Measurements from ENCODE around the gene DTNA. TPM values are rescaled to one million over a fixed set of nuclear protein-coding genes. Genes with fewer than 3 reads are reported as not detected.
"Not testable (repeated sequence)": the region's sequence is repeated elsewhere in the genome, so short reads cannot be mapped to it uniquely, and the experiment has no call there.

The DTNA gene
- total RNA-seq, 1 donor from 2014 or later, result 13.3 TPM

DNA sequence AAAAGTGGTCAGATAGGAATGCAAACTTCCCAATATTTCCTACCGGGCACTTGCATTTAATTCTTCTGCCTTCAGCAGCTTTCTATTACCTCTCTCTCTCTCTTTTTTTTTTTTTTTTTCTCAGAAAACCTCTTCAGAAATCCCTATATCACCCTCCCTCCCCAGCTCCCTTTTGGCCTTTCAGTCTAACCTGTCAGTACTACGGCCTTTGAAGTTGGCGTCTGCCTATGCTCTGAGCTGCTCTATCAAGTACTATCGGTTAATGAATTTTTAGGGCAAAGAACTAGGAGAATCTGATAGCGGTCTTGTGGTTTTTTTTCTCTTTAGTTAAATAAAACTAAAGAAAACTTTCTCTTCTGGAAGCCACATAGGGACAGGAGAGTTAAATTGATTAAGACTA is 208.8 kb downstream of the DTNA start:
- Mint-ChIP-seq H3K36me3 (ENCODE audit: low read depth) (no peaks in the 10 kb centered on the region), H3K27ac (ENCODE audit: unreplicated experiment) (no peak overlapping the region), H3K27me3 (ENCODE audit: low read depth) (no peaks in the 10 kb centered on the region)

GRCh38 chr18:34921226-34921625 is 211.1 kb downstream of the DTNA start:
- Mint-ChIP-seq H3K9me3 (peaks cover 4% of the 10 kb centered on the region), H3K4me1 (peaks cover 5% of the 10 kb centered on the region), H3K27me3 (ENCODE audit: low read depth) (no peaks in the 10 kb centered on the region), H3K36me3 (ENCODE audit: low read depth) (no peaks in the 10 kb centered on the region), H3K27ac (ENCODE audit: unreplicated experiment) (no peak overlapping the region), H3K4me3 (no peak overlapping the region)
- DNase-seq (ENCODE audit: low read depth, low spot score), result no peak
- TF ChIP-seq CTCF (conservative IDR thresholded peaks at IDR 0.05), result no peak

More for the DNA sequence above, 208.8 kb downstream of the DTNA start:
- Mint-ChIP-seq H3K4me3 (no peak overlapping the region), H3K9me3 (peaks cover 4% of the 10 kb centered on the region), H3K4me1 (peaks cover 16% of the 10 kb centered on the region)
- DNase-seq (ENCODE audit: low read depth, low spot score), result no peak
- TF ChIP-seq CTCF (conservative IDR thresholded peaks at IDR 0.05), result no peak

DNA sequence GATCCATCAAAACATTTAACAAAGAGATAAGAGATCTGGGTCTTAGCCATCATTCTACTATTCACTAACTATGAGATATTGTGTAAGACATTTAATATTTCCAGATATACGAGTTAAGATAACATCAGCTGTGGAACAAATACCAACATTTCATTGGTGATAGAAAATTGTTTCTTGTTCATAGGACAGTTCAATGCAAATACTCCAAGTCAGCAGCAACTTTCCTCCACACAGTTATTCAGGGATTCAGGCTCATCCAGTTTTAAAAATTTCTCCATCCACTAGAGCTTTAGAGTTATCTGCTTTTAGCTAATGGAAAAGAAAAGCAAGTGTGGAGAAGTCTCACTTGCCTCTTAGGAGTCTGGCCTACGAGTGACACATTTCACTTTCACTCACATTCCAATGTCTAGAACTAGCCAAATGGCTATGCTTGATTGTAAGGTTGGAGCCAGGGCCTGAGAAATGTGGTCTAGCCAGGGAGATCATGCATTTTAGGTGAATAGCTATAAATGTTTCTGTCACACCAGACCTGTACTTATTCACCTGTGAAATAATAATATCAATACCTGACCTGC is 211.8 kb downstream of the DTNA start:
- H3K36me3 Mint-ChIP-seq (ENCODE audit: low read depth), result no peaks in the 10 kb centered on the region
- no peaks in the 10 kb centered on the region for H3K9me3 Mint-ChIP-seq
- H3K27ac Mint-ChIP-seq (ENCODE audit: unreplicated experiment), result no peak overlapping the region
- H3K27me3 Mint-ChIP-seq (ENCODE audit: low read depth), result no peaks in the 10 kb centered on the region
- no peak overlapping the region for H3K4me3 Mint-ChIP-seq
- no peak for TF ChIP-seq CTCF (conservative IDR thresholded peaks at IDR 0.05)
- DNase-seq (ENCODE audit: low read depth, low spot score), result no peak
- peaks cover 5% of the 10 kb centered on the region for H3K4me1 Mint-ChIP-seq

DNA sequence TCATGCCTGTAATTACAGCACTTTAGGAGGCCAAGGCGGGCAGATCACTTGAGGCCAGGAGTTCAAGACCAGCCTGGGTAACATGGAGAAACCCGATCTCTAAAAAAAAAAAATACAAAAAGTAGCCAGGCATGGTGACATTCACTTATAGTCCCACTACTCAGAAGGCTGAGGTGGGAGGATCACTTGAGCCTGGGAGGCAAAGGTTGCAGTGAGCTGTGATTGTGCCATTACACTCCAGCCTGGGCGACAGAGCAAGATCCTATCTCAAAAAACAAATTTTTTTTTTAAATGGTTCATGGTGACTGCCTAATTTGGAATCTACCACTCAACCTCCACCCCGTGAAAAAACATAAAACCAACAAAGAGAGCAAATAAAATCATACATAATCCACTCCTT is 212.5 kb downstream of the DTNA start:
- H3K4me1 Mint-ChIP-seq, result not testable (repeated sequence)

DNA sequence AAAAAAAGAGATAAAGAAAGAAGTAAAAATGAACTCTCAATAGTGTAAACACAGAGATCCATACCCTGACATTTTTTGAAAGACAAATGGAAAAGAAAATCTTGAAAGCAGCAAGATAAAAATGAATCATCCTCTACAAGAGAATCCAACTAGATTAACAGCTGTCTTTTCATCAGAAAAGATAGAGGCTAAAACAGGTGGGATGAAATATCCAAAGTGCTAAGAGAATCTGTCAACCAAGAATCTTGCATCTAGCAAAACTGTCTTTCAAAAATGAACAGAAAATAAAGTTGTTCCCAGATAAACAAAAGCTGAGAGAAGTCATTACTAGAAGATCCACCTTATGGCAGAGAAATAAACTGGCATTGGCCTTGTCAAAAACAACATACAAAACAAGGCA is 213.8 kb downstream of the DTNA start:
- Mint-ChIP-seq H3K27ac (ENCODE audit: unreplicated experiment) (no peak overlapping the region), H3K9me3 (no peaks in the 10 kb centered on the region), H3K4me1 (peaks cover 18% of the 10 kb centered on the region), H3K4me3 (no peak overlapping the region), H3K27me3 (ENCODE audit: low read depth) (no peaks in the 10 kb centered on the region), H3K36me3 (ENCODE audit: low read depth) (no peaks in the 10 kb centered on the region)
- TF ChIP-seq CTCF (conservative IDR thresholded peaks at IDR 0.05), result no peak
- DNase-seq (ENCODE audit: low read depth, low spot score), result no peak

More for the DNA sequence above, 212.5 kb downstream of the DTNA start:
- H3K4me3 Mint-ChIP-seq; H3K27me3 Mint-ChIP-seq (ENCODE audit: low read depth); H3K9me3 Mint-ChIP-seq; H3K36me3 Mint-ChIP-seq (ENCODE audit: low read depth); DNase-seq (ENCODE audit: low read depth, low spot score); H3K27ac Mint-ChIP-seq (ENCODE audit: unreplicated experiment): not testable (repeated sequence)

DNA sequence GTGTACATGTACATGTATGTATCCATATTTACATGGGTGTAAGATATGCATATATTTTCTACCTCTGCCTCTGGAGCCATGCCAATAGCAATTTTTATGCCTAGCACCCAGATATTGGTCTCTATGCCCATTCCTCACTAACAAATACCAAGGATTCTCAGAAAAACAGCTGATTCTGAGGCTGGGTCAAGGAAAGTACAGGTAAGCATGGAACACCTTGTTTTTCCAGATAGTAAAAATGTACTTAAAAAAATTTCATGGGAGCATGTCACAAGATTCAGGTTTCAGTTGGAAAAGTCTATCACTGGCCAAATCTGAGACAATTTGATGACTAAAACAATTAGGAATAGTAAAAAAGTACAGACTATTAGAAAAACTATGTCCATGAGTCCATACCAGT is 216.6 kb downstream of the DTNA start:
- H3K36me3 Mint-ChIP-seq (ENCODE audit: low read depth), result no peaks in the 10 kb centered on the region
- no peaks in the 10 kb centered on the region for H3K9me3 Mint-ChIP-seq
- no peak for TF ChIP-seq CTCF (conservative IDR thresholded peaks at IDR 0.05)
- H3K4me3 Mint-ChIP-seq, result no peak overlapping the region
- no peaks in the 10 kb centered on the region for H3K27me3 Mint-ChIP-seq (ENCODE audit: low read depth)
- DNase-seq (ENCODE audit: low read depth, low spot score), result no peak
- no peak overlapping the region for H3K27ac Mint-ChIP-seq (ENCODE audit: unreplicated experiment)
- H3K4me1 Mint-ChIP-seq, result peaks cover 18% of the 10 kb centered on the region
